ENCODE measurements around the gene FRY. TPM values are rescaled to one million over a fixed set of nuclear protein-coding genes. Genes with fewer than 3 reads are reported as not detected.
A peak's percentile ranks its signal among the peaks of the same experiment; 100 is the strongest.
"Not testable (repeated sequence)": the region's sequence is repeated elsewhere in the genome, so short reads cannot be mapped to it uniquely, and the experiment has no call there.

The FRY gene
- total RNA-seq, 4 donors from 2014 or later, result 27.4 to 50.4 (median 39.4) TPM

- H3K4me1 ChIP-seq, result peaks cover 21 to 26% of the 10 kb centered on the region in 2 donors
- peak overlapping the region in 1 of 3 donors; percentile 17 for H3K27ac ChIP-seq
- no peak for TF ChIP-seq POLR2A (IDR thresholded peaks at IDR 0.05)
- no peak for TF ChIP-seq CTCF (IDR thresholded peaks at IDR 0.05)
- no peaks in the 10 kb centered on the region for H3K36me3 ChIP-seq
- DNase-seq, result no peak
- H3K9me3 ChIP-seq, result no peaks in the 10 kb centered on the region
- intact Hi-C loops (cut with DNase I), result no loop called here
- 80 to 86% methylated on average over 5 of the region's 5 CpGs for WGBS, 2 donors
- no peaks in the 10 kb centered on the region for H3K27me3 ChIP-seq
- H3K4me3 ChIP-seq (replicated peaks in 1 of 3), result no peak overlapping the region
These were observed 16.2 kb downstream of the FRY start for GRCh38 chr13:32047793-32048192.

GRCh38 chr13:32048816-32049215 lies 17.2 kb downstream of the FRY start:
- Histone ChIP-seq H3K27me3 (no peaks in the 10 kb centered on the region), H3K27ac (peak overlapping the region in 2 of 3 donors; percentile 1 to 17), H3K36me3 (no peaks in the 10 kb centered on the region), H3K4me3 (replicated peaks in 1 of 3) (no peak overlapping the region), H3K9me3 (no peaks in the 10 kb centered on the region), H3K4me1 (peaks cover 21 to 26% of the 10 kb centered on the region in 2 donors)
- no peak for DNase-seq
- TF ChIP-seq CTCF (IDR thresholded peaks at IDR 0.05) (no peak), POLR2A (IDR thresholded peaks at IDR 0.05) (no peak)
- intact Hi-C loops (cut with DNase I), result no loop called here

- Histone ChIP-seq H3K27me3 (no peaks in the 10 kb centered on the region), H3K4me3 (replicated peaks in 1 of 3) (no peak overlapping the region), H3K4me1 (peaks cover 18 to 22% of the 10 kb centered on the region in 2 donors), H3K36me3 (no peaks in the 10 kb centered on the region), H3K27ac (no peak overlapping the region), H3K9me3 (no peaks in the 10 kb centered on the region)
- 79 to 91% methylated on average over 4 of the region's 4 CpGs for WGBS, 2 donors
- DNase-seq, result no peak
- intact Hi-C loops (cut with DNase I), result no loop called here
- TF ChIP-seq POLR2A (IDR thresholded peaks at IDR 0.05) (no peak), CTCF (IDR thresholded peaks at IDR 0.05) (no peak)
These were observed 19.6 kb downstream of the FRY start for GRCh38 chr13:32051156-32051555.

GRCh38 chr13:32056316-32056715 lies 24.7 kb downstream of the FRY start:
- TF ChIP-seq CTCF (IDR thresholded peaks at IDR 0.05) (no peak), POLR2A (IDR thresholded peaks at IDR 0.05) (no peak)
- intact Hi-C loops (cut with DNase I), result no loop called here

DNA sequence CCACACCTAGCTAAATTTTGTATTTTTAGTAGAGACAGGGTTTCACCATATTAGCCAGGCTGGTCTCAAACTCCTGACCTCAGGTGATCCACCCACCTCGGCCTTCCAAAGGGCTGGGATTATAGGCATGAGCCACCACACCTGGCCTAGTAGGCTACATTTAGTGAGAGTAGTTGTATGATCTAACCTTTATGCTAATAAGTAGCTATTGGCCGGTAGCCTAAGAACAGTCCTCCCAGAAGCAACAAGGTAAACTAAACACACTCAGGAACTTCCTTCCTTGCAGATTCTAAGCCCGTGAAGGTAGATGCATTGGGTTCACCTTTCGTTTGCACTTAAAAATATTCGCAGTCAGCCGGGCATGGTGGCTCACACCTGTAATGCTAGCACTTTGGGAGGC lies 25.8 kb downstream of the FRY start:
- DNase-seq; H3K4me1 ChIP-seq; H3K4me3 ChIP-seq (replicated peaks in 1 of 3); H3K27ac ChIP-seq; H3K27me3 ChIP-seq; intact Hi-C loops (cut with DNase I); H3K9me3 ChIP-seq; H3K36me3 ChIP-seq: not testable (repeated sequence)
- 69 to 77% methylated on average over 6 of the region's 6 CpGs for WGBS, 2 donors

More at GRCh38 chr13:32056316-32056715, 24.7 kb downstream of the FRY start:
- Histone ChIP-seq H3K4me1 (peaks cover 0 to 9% of the 10 kb centered on the region in 2 donors), H3K27me3 (no peaks in the 10 kb centered on the region), H3K4me3 (replicated peaks in 1 of 3) (no peak overlapping the region), H3K9me3 (no peaks in the 10 kb centered on the region), H3K27ac (no peak overlapping the region), H3K36me3 (no peaks in the 10 kb centered on the region)
- no peak for DNase-seq

DNA sequence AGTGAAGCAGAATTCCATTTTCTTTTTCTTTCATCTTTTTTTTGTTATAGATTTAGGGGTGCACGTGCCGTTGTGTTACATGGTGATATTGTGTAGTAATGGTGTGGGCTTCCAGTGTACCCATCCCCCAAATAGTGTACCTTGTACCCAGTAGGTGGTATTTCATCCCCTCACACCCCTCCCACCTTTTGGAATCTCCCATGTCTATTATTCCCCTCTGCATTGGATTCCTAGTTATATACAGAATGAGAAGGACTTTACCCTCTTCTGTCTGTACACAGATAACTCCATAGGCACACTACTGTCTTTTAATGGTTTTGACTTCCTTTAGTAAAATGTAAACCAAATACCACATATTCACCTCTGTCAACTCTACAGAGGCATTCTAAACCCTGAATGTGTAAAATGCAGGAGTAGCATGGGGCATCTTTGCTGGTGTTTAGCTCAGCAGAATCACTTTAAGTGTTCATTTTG lies 28.0 kb downstream of the FRY start:
- intact Hi-C loops (cut with DNase I), result no loop called here
- no peak overlapping the region for H3K4me3 ChIP-seq (replicated peaks in 1 of 3)
- no peak for DNase-seq
- no peaks in the 10 kb centered on the region for H3K36me3 ChIP-seq
- no peaks in the 10 kb centered on the region for H3K9me3 ChIP-seq
- H3K4me1 ChIP-seq, result peaks cover 0 to 9% of the 10 kb centered on the region in 2 donors
- H3K27ac ChIP-seq, result no peak overlapping the region
- TF ChIP-seq POLR2A (IDR thresholded peaks at IDR 0.05) (no peak), CTCF (IDR thresholded peaks at IDR 0.05) (no peak)
- WGBS, 2 donors, result 96 to 97% methylated on average over 2 of the region's 2 CpGs
- no peaks in the 10 kb centered on the region for H3K27me3 ChIP-seq
